ENCODE data around the gene HPCA. TPM values are rescaled to one million over a fixed set of nuclear protein-coding genes. Genes with fewer than 3 reads are reported as not detected.

The HPCA gene
- total RNA-seq, 1 experiment from 2014 or later, result not detected

GRCh38 chr1:32867151-32867550, 19.1 kb upstream of the HPCA start:
- DNase-seq, result no peak
- BruUV-seq (replicated peaks), result no TSS peak
- Mint-ChIP-seq H3K4me1 (ENCODE audit: low read depth, unreplicated experiment) (no peaks in the 10 kb centered on the region), H3K9me3 (ENCODE audit: low read depth, unreplicated experiment) (no peaks in the 10 kb centered on the region), H3K27me3 (ENCODE audit: unreplicated experiment) (peaks cover 34% of the 10 kb centered on the region), H3K27ac (ENCODE audit: unreplicated experiment) (no peak overlapping the region), H3K4me3 (ENCODE audit: low read depth, unreplicated experiment) (no peak overlapping the region), H3K36me3 (ENCODE audit: insufficient read depth, unreplicated experiment) (peaks cover 15% of the 10 kb centered on the region)
- TF ChIP-seq CTCF (IDR thresholded peaks at IDR 0.05; ENCODE audit: unreplicated experiment), result no peak
- intact Hi-C loops (cut with micrococcal nuclease; ENCODE audit: unreplicated experiment), result no loop called here
- CTCF ChIA-PET, result no interaction called here

GRCh38 chr1:32867671-32868070, 18.6 kb upstream of the HPCA start:
- CTCF ChIA-PET, result no interaction called here
- BruUV-seq (replicated peaks), result no TSS peak
- Mint-ChIP-seq H3K36me3 (ENCODE audit: insufficient read depth, unreplicated experiment) (peaks cover 16% of the 10 kb centered on the region), H3K9me3 (ENCODE audit: low read depth, unreplicated experiment) (no peaks in the 10 kb centered on the region), H3K27me3 (ENCODE audit: unreplicated experiment) (peaks cover 40% of the 10 kb centered on the region), H3K27ac (ENCODE audit: unreplicated experiment) (no peak overlapping the region), H3K4me1 (ENCODE audit: low read depth, unreplicated experiment) (no peaks in the 10 kb centered on the region), H3K4me3 (ENCODE audit: low read depth, unreplicated experiment) (no peak overlapping the region)
- TF ChIP-seq CTCF (IDR thresholded peaks at IDR 0.05; ENCODE audit: unreplicated experiment), result no peak
- intact Hi-C loops (cut with micrococcal nuclease; ENCODE audit: unreplicated experiment), result no loop called here
- DNase-seq, result no peak

GRCh38 chr1:32868085-32868484, 18.2 kb upstream of the HPCA start:
- no TSS peak for BruUV-seq (replicated peaks)
- no peak overlapping the region for H3K27ac Mint-ChIP-seq (ENCODE audit: unreplicated experiment)

GRCh38 chr1:32868806-32869455, 17.4 kb upstream of the HPCA start:
- Mint-ChIP-seq H3K4me3 (ENCODE audit: low read depth, unreplicated experiment) (no peak overlapping the region), H3K27ac (ENCODE audit: unreplicated experiment) (no peak overlapping the region)
- TF ChIP-seq CTCF (IDR thresholded peaks at IDR 0.05; ENCODE audit: unreplicated experiment), result no peak

More at GRCh38 chr1:32868085-32868484, 18.2 kb upstream of the HPCA start:
- Mint-ChIP-seq H3K27me3 (ENCODE audit: unreplicated experiment) (peaks cover 44% of the 10 kb centered on the region), H3K36me3 (ENCODE audit: insufficient read depth, unreplicated experiment) (peaks cover 19% of the 10 kb centered on the region), H3K4me1 (ENCODE audit: low read depth, unreplicated experiment) (no peaks in the 10 kb centered on the region), H3K4me3 (ENCODE audit: low read depth, unreplicated experiment) (no peak overlapping the region), H3K9me3 (ENCODE audit: low read depth, unreplicated experiment) (no peaks in the 10 kb centered on the region)
- no peak for DNase-seq
- intact Hi-C loops (cut with micrococcal nuclease; ENCODE audit: unreplicated experiment), result no loop called here
- CTCF ChIA-PET, result no interaction called here
- TF ChIP-seq CTCF (IDR thresholded peaks at IDR 0.05; ENCODE audit: unreplicated experiment), result no peak

More at GRCh38 chr1:32868806-32869455, 17.4 kb upstream of the HPCA start:
- Mint-ChIP-seq H3K4me1 (ENCODE audit: low read depth, unreplicated experiment) (no peaks in the 10 kb centered on the region), H3K27me3 (ENCODE audit: unreplicated experiment) (peaks cover 46% of the 10 kb centered on the region), H3K36me3 (ENCODE audit: insufficient read depth, unreplicated experiment) (peaks cover 19% of the 10 kb centered on the region), H3K9me3 (ENCODE audit: low read depth, unreplicated experiment) (no peaks in the 10 kb centered on the region)
- DNase-seq, result no peak
- BruUV-seq (replicated peaks), result no TSS peak
- intact Hi-C loops (cut with micrococcal nuclease; ENCODE audit: unreplicated experiment), result no loop called here
- CTCF ChIA-PET, result no interaction called here
